ENCODE results near the gene WDFY1.

Gene WDFY1

GRCh38 chr2:223928113-223929006 is 16.8 kb downstream of the WDFY1 start:
- no peak for DNase-seq

DNA sequence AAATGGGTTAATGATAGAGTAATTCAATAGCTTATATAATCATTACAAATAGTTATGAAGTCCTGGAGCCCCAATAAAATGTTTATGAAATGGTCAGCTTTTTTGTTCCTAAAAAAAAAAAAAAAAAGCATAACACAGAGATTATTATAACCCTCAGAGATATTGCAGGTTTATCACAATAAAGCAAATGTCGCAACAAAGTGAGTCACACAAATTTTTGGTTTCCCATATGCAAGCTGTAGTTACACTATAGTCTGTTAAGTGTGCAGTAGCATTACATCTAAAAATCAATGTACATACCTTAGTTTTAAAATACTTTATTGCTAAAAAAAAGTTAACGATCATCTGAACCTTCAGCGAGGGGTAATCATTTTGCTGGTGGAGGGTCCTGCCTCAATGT is 20.0 kb downstream of the WDFY1 start:
- DNase-seq: no peak

- no peak for DNase-seq
Measured at GRCh38 chr2:223923976-223924375, 21.2 kb downstream of the WDFY1 start.

GRCh38 chr2:223922308-223922707 is 22.8 kb downstream of the WDFY1 start:
- no peak for DNase-seq

DNA sequence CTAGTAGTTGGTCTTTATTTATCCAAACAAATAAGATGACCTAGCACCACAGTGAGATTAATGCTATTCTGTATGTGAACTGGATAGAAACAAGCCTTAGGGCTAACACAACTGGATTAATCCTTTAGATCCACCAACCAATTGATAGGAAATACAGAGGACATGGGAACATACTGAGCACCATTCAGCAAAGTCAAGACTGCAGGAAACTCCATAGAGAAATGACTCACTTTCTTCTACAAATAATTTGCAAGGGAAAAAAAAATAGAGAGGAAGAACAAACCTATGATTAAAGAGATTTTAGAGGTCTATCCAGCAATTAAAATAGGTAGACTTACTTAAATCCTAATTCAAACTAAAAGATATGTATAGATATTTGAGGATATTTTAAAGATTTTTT is 23.9 kb downstream of the WDFY1 start:
- no peak for DNase-seq

DNA sequence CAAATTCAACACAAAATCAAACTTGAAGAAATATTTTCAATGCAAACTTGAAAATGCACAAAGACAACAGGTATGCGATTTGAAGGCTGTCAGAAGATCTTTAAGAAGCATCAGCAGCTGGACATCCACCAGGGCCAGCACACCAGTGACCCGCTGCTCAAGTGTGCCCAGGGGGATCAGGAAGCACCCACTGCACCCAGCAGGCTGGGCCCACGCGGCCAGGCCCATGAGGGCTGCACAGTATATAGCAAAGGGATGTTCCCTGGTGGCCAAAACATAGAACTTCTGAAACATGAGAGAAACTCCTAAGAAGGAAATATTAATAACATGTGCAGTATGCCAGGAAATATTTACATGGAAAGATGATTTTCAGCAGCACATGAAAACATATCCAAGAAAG is 25.0 kb downstream of the WDFY1 start:
- no peak for DNase-seq

DNA sequence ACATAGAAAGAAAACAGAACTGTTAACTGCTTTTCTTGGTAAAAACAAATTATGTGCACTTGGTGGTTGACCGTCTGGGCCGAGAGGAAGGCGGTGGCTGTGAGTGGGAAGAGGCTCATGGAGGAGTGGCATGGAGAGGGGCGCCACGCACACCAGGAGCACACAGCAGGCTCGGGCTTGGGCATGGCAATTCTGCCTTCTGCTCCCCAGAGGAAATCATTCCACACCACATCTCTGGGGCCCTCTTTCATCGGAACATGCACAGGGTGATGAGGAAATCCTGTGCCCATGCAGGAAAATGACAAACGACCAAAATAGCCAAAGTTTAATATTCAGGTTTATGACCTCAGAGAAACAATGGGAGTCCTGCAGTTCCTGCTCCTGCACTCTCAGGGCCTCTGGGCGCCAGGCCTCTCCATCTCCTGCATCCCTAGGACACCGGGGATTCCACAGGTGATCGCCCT is 26.4 kb downstream of the WDFY1 start:
- DNase-seq: no peak

GRCh38 chr2:223916181-223916920 is 28.8 kb downstream of the WDFY1 start:
- DNase-seq: no peak

GRCh38 chr2:223915071-223915470 is 30.1 kb downstream of the WDFY1 start:
- DNase-seq: no peak

DNA sequence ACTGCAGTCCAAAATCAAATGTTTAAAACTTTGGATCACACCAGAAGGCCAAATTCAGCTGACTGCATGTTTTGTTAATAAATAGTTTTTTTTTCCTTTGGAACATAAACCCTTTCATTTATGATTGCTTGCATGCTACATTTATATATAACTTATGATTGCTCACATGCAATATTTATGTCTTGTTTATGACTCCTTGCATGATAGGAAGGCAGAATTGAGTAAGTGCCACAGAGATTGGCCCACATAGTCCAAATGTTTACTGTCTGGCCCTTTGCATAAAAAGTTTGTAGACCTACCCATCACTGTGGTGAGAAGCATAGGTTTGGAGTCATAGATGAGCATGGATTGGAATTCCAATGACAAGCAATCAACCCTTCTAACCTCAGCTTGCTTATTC is 30.8 kb downstream of the WDFY1 start:
- no peak for DNase-seq

GRCh38 chr2:223909001-223909741 is 36.0 kb downstream of the WDFY1 start:
- DNase-seq: no peak

DNA sequence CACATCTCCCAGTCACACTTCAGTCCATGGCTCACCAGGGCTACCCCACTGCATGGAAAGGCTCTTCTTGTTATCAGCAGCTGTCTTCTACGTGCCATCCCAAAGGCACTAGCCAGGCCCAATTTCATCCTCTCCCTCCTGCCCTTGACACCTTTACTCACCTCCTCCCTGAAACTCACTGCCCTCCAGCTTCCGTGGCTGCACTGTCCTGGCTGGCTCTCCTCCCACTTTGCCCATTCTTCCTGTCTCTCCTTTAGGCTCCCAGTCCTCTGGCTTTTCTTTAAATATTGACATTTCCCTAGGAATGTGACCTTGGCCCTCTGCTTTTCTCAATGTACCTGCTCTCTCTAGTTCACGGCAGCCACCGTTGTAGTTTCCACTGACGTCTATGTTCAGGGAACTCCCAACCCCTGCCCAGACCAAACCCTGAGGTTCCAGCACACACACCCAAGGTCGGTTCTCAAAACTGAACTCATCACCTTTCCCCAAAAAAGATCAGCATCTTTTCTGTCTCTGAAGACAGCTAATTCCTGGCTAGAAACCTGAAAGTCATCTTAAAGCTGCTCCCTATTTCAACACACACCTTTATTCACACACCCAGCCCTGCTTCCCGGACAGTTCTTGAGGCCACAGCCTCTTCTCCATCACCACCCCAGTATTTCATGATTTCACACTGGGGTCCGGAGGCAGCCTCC is 36.7 kb downstream of the WDFY1 start:
- DNase-seq: no peak

GRCh38 chr2:223905996-223906395 is 39.1 kb downstream of the WDFY1 start:
- DNase-seq: no peak

DNA sequence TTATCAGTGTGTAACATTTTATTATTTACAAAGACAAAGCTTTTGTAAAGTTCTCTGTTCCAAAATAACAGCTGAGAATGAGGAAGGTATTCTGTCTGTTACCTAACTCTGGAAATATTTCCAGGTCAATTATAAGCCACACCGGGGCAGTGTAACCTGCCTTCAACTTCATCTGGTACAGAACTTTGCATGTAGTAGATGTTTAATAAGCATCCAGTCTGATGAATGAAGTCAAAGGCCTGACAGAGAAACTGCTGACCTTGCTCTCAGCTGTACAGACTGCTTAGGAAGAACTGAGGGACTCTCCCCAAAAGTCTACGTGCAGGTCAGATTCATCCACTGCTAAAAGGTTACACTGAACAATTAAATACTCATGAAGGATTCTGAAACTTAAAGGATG is 43.3 kb downstream of the WDFY1 start:
- no peak for DNase-seq

- no peak for DNase-seq
Measured at GRCh38 chr2:223901311-223901710, 43.8 kb downstream of the WDFY1 start.

DNA sequence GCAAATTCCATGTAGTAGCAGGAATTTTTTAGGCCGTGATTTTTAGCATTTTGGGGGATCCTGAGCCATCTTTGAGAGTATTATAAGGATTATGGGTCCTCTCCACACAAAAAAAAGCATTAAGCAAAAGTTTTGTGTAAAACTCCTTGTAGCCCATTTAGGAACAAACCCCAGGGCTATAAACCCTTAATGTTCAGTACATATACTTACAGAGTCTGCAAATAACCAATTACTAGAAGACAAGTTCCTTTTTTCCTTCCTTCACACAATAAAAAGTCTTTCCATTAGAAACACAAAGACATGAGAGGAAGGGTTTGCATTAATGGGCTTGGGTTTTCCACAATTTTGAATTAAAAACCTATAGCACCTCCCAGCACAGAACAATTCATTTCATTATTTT is 44.6 kb downstream of the WDFY1 start:
- no peak for DNase-seq

DNA sequence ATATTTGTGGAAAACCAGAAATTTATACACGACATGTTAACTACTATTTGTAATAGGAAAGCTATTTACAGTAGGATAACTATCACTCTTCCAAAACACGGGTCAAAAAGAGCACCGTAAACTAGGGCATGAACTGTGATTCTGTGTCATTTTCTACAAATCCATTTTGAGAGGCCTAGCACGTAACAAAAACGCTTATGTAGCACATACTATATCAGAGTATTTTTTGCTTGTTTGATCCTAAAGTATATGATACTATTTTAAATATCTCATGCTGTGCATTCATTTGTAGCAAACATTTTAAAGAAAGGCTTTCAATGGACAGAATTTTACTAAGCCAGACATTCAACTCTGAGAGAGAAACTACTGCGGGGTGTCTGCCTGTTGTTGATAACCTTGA is 45.1 kb downstream of the WDFY1 start:
- no peak for DNase-seq

DNA sequence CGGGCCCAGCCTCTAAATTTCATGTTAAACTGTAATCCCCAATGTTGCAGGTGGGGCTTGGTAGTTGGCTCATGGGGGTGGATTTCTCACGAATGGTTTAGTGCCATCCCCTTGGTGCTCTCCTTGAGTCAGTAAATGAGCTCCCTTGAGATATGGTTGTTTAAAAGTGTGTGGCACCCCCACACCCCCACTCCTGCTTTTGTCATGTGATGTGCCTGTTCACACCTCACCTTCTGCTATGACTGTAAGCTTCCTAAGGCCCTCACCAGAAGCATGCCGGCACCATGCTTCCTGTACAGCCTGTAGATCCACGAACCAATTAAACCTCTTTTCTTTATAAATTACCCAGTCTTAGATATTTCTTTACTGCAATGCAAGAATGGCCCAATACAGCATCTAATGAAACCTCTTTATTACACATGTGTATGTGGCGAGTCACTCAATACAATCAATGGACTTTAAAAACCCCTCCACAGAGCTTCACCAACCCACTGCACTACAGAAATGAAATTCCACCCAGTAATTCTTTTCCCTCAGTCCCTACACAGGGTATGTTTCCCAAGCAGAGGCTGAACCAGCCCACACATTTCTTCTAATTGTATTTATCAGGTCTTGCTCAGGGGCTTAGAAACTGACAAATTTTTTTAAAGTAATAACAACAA is 47.3 kb downstream of the WDFY1 start:
- no peak for DNase-seq

GRCh38 chr2:223896833-223897311 is 48.3 kb downstream of the WDFY1 start:
- no peak for DNase-seq

DNA sequence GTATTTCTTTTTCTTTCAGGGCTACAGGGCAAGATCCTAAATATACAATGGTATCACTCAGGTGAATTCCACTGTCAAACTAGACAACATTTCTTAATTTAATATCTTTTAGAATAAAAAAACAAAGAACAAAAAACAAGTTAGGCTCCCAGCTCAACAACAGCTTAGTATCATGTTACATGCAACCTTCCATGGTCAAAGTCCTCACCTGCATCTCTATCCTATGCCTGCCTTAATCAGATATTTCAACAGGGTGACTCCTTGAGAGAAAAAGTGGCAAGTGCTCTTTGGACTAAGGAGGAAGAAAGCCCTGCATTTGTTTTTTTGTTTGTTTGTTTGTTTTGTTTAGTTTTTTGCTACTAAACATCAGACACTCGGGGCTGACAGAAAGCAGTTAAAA is 50.2 kb downstream of the WDFY1 start:
- DNase-seq: no peak

- DNase-seq: no peak
Measured at GRCh38 chr2:223894009-223894408, 51.1 kb downstream of the WDFY1 start.

DNA sequence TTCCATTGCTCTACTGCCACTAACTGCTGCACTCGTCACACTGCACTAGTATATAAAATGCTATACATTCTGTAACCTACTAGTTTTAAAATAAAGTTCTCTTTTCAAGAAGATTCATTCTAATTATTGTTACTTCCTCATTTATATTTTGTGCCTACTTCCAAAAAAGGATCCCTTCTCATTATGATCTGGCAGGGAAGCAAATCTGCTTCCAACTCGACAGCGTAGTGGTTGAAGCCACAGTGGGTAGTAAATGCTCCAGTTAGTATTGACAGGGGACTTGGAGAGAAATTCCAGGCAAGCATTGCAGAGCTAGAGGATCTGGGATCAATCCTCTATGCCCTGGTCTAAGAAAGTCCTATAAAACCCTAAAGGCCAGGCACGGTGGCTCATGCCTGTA is 54.4 kb downstream of the WDFY1 start:
- no peak for DNase-seq
